ENCODE measurements around the gene SIRT2.
"Not testable (repeated sequence)": the region's sequence is repeated elsewhere in the genome, so short reads cannot be mapped to it uniquely, and the experiment has no call there.

DNA sequence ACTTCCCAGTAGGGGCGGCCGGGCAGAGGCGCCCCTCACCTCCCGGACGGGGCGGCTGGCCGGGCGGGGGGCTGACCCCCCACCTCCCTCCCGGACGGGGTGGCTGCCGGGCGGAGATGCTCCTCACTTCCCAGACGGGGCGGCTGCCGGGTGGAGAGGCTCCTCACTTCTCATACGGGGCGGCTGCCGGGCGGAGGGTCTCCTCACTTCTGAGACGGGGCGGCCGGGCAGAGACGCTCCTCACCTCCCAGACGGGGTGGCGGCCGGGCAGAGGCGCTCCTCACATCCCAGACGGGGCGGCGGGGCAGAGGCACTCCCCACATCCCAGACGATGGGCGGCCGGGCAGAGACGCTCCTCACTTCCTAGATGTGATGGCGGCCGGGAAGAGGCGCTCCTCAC is 43.7 kb downstream of the SIRT2 start:
- TF ChIP-seq SUZ12 (IDR thresholded peaks at IDR 0.05; ENCODE audit: low read length); ASH2L (IDR thresholded peaks at IDR 0.05; ENCODE audit: low read length); CTCF (IDR thresholded peaks at IDR 0.05; ENCODE audit: control extremely low read depth in 1 of 3, insufficient read depth in 1 of 3, low read depth in 1 of 3, low read length in 3 of 3); CREB1 (IDR thresholded peaks at IDR 0.05); MAFK (IDR thresholded peaks at IDR 0.05; ENCODE audit: low read depth, low read length); EZH2 (IDR thresholded peaks at IDR 0.05; ENCODE audit: low read depth, low read length, severe bottlenecking); ATF2 (IDR thresholded peaks at IDR 0.05; ENCODE audit: low read length); HDAC2 (IDR thresholded peaks at IDR 0.05; ENCODE audit: borderline replicate concordance in 1 of 2, low read depth in 2 of 2, low read length in 2 of 2); POLR2A (IDR thresholded peaks at IDR 0.05; ENCODE audit: control extremely low read depth in 1 of 2, low read depth in 2 of 2, low read length in 2 of 2); GABPA (IDR thresholded peaks at IDR 0.05; ENCODE audit: borderline replicate concordance, insufficient read depth, low read length); RAD21 (IDR thresholded peaks at IDR 0.05 in 1 of 2, conservative IDR thresholded peaks at IDR 0.05 in 1 of 2; ENCODE audit: low read depth in 2 of 2, low read length in 2 of 2); JUND (IDR thresholded peaks at IDR 0.05; ENCODE audit: low read length): not testable (repeated sequence)

Measured in H1 (cell line).